Right hindlimb (tissue), 1 donor: ENCODE measurements around the gene MRPL43.
"Not testable (repeated sequence)": the region's sequence is repeated elsewhere in the genome, so short reads cannot be mapped to it uniquely, and the experiment has no call there.

Experiments used
- DNase-seq: peaks from one replicate; pipeline ENCODE4 v3.0.0-alpha.2; 2018

The MRPL43 gene

DNA sequence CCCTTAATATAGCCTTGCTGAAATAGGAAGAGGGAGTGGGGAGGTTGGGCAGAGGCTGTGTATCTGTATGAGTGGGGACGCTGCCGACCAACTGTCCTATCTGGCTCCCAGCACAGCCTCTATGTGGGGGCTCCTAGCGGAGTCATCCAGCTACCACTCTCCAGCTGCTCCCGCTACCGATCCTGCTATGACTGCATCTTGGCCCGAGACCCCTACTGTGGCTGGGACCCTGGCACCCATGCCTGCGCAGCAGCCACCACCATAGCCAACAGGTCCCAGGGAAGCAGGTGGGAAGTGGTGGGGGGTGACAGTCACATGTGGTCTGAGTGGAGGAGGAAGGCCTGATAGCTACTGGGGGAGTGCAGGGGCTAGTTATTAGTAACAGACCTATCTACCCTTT is 6.6 kb downstream of the MRPL43 start:
- DNase-seq, result no peak

DNA sequence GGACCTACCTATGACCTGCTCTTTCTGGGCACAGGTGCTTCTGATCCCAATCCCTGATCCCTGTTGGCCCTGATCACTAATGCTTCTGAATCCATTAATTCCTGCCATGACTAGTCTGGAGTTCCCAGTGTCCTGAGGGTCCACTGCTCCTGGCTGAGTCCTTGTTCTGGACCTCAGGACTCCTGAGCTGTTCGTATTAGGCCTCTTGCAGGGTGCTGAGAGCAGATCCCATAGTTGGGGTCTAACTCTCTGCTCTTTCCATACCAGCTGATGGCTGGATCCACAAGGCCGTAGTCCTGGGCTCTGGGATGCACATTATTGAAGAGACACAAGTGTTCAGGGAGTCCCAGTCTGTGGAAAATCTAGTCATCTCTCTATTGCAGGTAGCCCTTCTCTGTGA is 7.0 kb downstream of the MRPL43 start:
- DNase-seq, result no peak

DNA sequence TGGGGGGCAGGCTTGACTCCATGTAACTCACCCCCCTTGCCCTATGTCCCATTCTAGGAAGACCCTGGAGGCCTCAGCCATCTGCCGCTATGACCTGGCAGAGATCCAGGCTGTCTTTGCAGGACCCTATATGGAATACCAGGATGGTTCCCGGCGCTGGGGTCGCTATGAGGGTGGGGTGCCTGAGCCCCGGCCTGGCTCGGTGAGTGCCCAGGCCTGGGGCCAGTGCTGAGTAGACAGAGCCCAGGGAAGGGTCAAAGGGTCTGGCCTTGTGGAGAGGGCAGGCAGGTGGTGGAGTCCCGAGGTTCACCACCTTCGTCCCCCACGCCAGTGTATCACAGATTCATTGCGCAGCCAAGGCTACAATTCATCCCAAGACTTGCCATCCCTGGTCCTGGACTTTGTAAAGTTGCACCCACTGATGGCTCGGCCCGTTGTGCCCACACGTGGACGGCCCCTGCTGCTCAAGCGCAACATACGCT is 7.5 kb downstream of the MRPL43 start:
- no peak for DNase-seq

DNA sequence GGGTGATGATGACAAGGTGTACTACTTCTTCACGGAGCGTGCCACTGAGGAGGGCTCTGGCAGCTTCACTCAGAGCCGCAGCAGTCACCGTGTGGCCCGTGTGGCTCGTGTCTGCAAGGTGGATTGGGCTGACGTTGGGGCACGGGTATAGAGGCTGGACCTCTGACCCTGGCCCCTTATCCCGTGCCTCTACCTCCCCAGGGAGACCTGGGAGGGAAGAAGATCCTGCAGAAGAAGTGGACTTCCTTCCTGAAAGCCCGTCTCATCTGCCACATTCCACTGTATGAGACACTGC is 8.4 kb downstream of the MRPL43 start:
- no peak for DNase-seq

DNA sequence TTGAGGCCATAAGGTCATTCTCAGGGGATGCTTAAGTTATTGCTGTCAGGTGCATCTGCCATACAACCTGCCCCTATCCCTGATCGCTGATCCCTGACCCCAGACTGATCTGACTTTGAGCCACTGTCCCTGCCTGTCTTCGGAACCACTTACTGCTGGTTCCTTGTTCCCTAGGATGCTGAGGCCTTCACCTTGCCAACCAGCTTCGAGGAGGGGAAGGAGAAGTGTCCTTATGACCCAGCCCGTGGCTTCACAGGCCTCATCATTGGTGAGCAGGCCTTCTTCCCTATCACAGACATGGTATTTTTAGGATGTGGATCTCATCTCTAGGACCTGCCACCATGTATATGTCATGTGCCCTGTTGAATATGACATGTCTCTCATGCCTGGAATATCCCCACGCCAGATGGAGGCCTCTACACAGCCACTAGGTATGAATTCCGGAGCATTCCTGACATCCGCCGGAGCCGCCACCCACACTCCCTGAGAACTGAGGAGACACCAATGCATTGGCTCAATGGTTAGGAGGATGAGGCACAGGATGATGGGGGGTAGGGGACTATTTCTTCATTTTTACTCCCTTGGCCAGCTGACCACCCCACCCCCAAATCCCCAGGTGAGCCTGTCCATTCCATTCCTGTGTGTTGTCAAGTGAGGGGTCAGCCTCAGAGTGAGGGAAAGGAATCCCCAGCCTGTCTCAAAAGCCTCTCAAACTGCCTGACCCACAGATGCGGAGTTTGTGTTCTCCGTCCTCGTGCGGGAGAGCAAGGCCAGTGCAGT is 9.0 kb downstream of the MRPL43 start:
- DNase-seq, result no peak

DNA sequence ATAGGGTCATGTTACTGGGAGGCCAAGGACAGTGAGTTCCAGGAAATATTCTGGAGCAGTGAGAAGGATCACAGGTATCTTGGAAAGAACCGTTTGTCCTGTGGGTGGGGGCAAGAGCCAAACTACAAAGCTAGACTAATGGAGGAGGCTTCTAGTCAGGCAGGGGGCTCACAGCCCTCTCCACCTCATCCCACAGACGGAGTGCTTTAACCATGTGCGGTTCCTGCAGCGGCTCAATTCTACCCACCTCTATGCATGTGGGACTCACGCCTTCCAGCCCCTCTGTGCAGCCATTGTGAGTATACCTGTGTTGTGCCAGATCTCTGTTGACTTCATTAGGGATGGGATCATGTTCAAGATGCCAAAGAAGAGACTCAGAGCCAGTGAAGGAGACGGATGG is 9.9 kb downstream of the MRPL43 start:
- no peak for DNase-seq

DNA sequence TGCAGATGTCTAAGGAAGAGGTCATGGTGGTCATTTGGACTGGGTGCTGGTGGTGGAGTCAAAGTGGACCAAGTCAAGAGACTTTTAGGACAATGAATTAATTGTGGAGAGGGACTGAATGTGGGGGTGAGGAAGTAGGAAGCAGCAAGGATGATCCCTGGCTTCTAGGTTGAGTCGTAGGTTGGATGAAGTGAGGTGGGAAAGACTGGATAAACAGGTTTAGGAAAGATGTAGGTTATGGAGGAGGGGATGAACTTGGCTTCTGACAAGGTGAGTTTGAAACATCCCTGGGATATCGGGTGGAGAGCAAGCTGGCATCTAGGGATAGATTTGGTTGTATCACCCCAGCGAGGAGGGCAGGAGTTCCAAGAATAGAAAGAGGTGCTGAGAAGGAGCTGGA is 10.4 kb downstream of the MRPL43 start:
- DNase-seq, result no peak

DNA sequence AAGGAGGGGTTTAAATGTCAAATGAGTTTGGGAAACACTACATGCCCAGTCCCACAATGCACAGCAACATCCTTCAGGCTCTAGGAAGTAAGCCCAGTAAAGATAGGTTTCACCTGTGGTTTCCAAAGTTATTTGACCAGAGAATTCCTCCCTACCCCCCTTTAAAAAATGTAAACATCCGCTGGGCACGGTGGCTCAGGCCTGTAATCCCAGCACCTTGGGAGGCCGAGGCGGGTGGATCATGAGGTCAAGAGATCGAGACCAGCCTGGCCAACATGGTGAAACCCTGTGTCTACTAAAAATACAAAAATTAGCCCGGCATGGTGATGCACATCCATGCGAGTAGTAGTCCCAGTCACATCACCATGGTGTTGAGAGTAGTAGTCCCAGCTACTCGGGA is 11.9 kb downstream of the MRPL43 start:
- DNase-seq, result not testable (repeated sequence)

DNA sequence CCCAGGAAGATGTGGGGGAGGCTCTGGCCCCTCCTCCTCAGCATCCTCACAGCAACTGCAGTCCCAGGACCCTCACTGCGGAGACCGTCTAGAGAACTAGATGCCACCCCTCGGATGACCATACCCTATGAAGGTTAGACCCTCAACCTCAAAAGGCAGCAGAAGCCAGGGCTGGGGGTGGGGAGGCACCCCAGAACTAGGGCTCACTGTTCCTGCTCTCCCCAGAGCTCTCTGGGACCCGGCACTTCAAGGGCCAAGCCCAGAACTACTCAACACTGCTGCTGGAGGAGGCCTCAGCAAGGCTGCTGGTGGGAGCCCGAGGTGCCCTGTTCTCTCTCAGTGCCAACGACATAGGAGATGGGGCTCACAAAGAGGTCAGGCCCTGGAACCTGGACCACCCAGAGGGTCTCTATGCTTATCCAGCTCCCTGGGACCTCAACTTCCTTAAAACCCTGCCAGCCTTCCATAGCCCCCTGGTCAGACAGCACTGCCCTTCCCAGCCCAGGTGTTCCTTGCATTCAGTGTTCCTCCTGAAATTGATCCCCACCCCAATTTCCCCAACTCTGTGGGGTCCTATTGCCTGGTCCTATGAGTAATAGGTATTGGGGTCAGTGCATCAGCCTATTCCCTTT is 14.3 kb downstream of the MRPL43 start:
- DNase-seq, result no peak

DNA sequence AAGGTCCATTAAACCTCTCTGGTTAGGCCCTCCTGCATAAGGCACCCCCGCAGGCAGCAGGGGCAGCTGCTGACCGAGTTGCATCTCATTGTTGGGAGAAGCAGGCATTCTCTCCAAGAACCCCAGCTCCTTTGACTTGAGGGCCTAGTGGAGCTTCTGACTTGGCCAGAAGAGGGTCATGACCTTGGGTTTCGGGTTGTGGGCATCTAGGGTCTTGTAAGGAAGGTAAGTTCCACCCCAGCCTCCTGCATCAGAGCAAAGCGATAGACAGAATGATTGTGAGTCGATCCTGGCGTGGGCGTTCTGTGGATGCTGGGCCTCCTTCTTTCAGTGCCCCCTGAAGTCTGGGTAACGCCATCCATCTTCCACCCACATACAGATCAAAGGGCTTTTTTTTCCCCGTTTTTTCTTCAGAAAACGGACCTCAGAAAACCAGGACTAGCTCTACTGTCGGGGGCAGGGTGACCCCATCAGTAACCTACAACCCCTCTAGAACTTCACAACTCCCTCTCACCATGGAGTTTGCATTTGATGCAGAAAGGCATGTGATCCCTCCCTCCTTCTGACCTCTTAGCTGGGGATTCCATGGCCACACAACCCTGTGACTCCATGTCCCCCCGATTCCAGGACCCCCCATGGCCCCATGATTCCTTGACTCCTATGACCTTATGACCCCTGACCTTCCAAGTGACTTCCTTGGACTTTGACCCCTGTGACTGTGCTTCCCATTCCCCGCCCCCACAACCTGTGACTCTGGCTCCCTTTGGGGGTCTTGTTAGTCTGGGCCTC is 15.0 kb downstream of the MRPL43 start:
- DNase-seq, result no peak

DNA sequence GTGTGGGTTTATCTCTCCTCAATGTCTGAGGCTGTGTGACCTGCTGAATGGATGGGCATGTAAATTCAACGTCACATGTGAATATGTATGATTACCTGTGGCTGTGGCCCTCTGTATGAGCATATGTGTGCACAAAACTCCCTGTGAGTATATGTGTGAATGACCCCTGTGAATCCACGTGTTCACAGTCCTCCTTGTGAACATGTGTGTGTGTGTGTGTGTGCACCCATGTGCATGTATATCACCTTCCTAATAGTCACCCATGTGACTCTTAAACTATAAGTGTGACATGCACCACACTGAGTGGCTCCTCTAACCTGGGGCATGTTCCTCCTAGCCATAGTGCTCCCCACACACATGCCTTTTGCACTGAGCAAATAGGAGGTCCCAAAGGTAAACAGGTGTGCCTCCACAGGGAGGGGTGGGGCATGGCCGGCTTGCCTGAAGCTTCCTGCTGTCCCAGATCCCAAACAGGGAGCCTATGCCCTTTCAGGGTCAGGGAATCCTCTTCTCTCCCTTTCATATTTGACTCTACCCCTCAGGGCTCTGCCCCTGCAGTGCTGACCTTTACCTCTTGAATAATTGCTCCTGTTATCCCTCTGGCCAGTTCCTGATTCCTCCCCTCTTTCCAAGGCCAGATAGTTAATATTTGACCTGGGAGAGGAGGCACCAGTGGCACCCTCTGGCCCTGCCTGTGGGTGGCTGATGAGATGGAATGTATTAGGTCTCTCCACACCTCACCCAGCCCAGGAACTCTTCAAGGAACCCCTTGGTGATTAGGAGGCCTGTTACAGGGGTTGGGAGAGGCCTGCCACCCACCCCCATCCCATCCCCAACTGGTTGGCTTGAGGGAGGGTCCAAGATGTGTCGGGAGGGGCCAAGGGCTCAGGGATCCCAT is 16.1 kb downstream of the MRPL43 start:
- DNase-seq, result no peak

DNA sequence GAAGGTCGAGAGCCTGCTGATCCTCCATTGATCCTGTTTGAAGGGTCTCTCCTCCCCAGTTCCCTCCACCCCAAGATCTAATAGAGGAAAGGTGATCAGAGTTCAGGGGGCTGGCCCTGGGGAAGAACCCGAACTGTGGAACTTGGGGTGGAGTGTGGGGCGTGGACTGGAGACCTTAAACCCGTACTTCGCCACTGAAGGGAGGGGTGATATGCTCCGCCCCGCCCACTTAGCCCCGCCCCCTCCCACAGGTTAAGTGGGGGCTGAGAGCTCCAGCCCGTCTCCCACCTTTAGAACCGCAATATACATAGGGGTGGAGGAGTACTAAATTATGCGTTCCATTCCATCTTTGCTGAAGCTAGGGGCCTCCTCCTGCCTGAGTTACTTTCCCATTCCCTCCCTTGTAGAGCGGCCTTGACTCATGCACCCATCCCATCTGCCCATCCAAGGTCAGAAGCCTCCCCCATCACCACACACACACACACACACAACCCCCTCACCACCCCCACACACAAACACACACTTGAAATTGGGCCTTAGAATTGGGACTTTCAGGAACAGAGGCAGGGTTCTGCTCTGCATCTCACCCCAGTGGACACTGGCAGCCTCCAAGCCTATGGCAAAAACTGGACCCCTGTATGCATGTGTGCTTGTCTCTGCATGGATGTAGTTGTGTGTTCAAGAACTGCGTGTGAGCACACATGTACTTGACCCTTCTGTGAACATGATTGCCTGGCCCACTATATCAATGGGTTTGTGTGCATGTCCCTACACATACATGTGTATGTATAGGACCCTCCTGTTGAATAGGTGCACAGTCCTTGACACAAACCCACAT is 17.0 kb downstream of the MRPL43 start:
- DNase-seq, result no peak

DNA sequence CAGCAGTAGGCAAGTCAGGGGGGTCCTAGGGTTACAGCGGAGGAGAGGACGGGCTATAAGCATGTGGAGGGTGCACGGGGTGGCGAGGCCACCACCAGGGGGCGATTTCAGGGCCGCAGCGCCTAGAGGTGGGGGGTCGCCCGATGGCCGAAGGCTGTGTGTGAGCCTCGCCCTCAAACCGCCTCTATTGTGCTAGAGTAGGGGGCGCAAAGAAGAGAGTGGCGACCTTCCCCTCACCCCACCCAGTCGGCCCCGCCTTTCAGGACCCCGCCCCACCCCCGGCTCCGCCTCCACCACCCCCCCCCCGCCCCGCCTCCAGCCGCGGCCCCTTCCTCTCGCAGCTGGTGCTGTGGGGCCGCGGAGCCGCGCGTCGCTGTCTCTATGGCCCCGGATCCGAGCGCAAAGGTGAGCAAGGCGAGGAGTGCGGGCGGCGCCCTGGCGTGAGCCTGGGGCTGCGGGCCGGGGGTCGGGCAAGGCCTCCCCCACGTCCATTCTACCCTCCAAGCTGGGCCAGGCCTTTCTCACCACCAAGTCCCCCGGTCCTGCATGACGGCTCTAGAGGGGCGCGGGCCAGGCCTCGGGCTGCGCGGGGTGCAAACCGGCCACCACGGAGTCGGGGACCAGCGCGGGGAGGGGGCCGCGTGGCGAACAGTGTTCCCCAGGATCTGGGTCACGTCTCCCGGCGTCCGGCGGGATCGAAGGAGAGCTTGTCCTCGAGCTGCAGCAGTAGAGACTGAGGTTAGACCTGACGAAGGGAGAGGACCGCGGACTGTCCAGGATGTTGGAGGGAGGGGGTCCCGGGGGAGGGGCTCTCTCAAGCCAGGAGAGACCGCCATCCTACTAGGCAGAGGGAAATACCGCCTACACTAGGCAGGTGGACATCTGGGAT is 17.9 kb downstream of the MRPL43 start, which contains the start of gene SEMA4G:
TSS of gene SEMA4G (plus strand) at position 318 of the 889 bp plus-strand sequence. CDS start 3,409 bp downstream, outside the sequence.
- DNase-seq, result peak; percentile 60

DNA sequence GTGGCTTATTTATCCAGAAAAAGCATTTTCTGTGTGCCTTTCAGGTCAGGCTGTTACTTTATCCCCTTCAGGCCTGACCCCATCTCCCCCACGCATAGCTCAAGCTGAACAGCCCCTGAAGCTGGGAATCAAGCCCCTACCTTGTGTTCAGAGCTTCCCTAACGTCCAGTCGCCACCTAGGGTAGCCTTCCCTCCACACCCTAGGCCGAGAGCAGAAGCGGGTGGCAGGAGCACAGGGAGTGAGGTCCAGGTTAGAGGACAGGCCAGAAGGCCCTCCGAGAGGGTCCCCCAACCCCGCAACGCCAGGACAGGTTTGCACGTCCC is 18.5 kb downstream of the MRPL43 start:
- DNase-seq, result no peak

DNA sequence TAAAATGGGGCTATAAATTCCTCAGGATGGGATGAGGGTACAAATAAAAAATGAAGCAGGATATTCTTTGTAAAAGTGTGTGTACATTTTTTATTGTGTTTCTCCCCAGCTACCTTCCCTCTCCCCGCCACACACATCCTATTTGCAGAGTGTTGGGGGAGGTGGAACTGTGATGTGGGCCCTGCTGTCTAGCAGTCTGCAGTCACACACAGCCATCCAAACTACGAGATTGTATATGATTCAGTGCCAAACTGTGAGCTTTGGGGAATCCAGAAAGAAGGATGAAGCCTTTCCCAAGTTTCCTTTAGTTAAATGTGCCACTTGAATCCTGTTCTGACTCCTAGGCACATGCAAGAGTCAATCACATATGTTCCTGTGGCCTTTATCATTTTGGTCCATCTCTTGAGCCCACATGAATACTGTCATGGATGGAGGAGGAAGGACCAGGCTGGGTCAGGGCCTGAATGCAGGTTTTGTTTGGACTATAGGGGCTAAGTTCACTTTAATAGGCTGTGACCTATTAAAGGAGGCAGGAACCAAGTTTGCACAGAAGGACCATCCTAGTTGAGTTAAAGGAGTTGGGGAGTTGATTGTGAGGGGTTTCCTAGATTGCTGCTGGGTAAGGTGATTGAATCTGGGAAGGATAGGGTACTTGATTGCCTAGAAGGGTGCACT is 19.1 kb downstream of the MRPL43 start:
- DNase-seq, result no peak

DNA sequence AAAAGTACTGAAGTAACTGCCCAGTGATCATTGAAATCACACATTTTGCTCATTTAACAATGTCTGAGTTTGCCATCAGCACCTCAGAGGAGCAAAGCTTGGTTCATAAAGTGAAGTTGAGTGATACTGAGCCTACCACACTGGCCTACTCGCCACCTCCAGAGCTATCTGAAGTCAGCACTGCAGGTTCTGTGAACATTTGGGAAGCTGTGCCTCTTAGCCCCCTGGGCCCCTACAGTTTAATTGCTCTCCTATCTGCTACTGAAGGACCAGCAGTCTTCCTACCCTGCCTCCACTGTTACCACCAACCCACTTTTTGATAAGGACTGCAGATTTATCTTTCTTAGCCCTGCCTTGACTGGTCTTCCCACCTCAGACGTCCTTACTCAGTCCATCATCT is 20.0 kb downstream of the MRPL43 start:
- no peak for DNase-seq

DNA sequence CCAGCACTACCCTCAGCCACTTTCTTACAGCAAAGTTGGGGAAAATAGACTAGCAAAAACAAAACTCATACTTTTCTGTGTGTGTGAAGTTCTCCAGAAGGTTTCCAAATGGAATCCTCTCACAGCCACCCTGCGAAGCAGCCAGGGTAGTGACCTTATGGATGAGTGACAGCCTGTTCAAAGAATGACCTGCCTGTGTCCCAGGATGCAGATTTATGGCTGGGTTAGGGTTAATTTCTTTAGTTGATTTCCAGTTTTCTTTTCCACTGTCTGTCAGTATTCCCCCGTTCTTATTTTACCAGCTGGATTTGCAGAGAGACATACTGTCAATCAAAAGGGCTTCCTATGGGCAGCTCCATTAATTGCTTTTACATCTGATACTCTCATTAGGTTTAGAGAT is 20.4 kb downstream of the MRPL43 start:
- DNase-seq, result no peak

DNA sequence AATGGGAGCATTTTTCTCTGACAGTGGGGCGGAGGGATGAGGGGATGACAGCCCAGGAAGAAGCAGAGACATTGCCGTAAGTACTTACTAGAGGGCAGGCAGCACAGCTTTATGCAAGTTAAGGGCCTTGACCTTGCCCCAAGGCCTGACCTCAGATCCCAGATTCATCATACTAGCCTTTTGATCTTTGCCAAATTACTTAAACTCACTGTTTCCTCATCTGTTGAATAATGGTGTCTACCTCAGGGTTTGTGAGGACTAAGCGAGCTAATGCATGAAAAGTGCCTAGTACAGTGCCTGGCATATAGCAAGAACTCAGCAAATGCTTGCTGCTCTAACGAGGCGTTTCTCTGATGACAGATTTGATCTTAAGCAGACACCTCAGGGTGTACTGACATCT is 21.5 kb downstream of the MRPL43 start:
- no peak for DNase-seq

DNA sequence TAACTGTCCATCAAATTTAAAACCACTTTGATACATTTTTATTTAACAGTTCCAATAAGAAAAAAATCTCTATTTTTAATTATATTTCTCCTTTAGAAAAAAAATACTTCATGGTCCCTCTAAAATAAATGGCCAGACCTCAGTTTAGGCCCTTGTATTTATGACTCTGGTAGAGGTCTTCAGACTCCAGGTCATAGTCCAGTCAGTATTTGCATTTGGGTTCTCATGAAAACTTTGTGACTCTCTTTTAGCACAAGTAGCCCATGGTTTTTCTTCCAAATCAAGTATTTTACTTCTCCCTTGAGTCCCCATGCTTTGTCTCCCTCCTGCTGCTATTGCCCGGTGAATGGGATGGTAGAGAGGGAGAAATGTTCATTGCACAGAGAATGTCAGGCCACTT is 23.5 kb downstream of the MRPL43 start:
- DNase-seq, result no peak

DNA sequence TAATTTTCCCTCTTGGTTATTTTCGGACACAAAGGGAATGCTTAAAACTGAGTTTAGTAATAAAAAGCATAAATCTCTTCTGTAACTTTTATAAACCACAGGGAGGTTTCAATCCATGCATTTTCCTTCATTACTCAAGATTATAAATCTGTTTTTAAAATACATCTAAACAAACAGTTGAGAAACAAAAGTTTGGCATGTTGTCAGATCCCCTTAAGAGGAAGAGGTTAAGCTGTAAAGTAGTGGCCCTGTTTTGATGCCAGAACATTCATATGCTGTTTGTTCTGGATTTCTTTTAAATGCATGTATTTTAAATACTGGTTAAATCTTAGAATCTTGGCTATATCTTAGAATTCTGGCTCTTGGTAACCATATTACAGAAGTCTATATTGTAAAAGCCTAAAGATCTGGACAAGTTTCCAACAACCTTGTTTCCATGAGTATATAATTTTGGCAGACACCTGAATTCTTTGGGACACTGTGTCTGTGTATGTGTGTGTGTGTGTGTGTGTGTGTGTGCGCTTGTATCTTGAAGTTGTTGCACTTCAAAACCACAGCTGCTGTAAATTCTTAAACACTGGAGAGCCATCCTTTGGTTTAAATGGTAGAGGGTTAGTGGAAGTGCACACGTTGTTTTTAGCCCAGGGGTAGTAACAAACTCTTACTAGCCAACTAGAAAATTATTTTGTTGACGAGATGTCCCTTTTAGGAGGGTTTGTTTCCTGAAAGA is 24.8 kb downstream of the MRPL43 start:
- DNase-seq, result no peak
